AG09319 (cell line): ENCODE results near the gene SGO1.

ENCODE experiments used
- DNase-seq: peaks from one replicate; pipeline ENCODE4 v3.0.0-alpha.2; 2010; ENCODE audit warnings: low read depth; ENCODE audit errors: extremely low read depth
- TF ChIP-seq, protein P1 (sequence below): IDR thresholded peaks from 2 replicates; pipeline ENCODE4 v1.5.1; 2011; ENCODE audit warnings: low read depth, mild to moderate bottlenecking, inconsistent platforms, low read length, moderate library complexity

SGO1 gene

GRCh38 chr3:20154928-20155327 lies 31.1 kb downstream of the SGO1 start:
- no peak for DNase-seq
- TF ChIP-seq, protein P1, sequence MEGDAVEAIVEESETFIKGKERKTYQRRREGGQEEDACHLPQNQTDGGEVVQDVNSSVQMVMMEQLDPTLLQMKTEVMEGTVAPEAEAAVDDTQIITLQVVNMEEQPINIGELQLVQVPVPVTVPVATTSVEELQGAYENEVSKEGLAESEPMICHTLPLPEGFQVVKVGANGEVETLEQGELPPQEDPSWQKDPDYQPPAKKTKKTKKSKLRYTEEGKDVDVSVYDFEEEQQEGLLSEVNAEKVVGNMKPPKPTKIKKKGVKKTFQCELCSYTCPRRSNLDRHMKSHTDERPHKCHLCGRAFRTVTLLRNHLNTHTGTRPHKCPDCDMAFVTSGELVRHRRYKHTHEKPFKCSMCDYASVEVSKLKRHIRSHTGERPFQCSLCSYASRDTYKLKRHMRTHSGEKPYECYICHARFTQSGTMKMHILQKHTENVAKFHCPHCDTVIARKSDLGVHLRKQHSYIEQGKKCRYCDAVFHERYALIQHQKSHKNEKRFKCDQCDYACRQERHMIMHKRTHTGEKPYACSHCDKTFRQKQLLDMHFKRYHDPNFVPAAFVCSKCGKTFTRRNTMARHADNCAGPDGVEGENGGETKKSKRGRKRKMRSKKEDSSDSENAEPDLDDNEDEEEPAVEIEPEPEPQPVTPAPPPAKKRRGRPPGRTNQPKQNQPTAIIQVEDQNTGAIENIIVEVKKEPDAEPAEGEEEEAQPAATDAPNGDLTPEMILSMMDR: no peak

DNA sequence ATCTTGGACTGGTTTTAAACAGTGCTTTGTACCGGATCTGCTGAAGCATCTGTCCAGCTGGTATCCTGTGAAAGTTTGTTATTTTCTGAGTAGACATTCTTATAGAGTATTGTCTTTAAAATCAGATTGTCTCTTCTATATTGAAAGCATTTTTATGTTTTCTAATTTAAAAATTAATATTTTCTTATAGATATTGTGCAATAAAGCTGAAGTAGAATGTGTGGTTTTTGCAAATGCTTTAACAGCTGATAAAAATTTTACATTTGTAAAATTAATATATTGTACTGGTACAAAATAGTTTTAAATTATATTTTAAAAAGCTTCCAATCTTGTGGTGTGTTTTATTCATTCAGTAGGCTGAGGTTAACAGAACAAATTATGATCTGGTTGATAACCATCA lies 31.9 kb downstream of the SGO1 start:
- TF ChIP-seq, protein P1: no peak
- no peak for DNase-seq

DNA sequence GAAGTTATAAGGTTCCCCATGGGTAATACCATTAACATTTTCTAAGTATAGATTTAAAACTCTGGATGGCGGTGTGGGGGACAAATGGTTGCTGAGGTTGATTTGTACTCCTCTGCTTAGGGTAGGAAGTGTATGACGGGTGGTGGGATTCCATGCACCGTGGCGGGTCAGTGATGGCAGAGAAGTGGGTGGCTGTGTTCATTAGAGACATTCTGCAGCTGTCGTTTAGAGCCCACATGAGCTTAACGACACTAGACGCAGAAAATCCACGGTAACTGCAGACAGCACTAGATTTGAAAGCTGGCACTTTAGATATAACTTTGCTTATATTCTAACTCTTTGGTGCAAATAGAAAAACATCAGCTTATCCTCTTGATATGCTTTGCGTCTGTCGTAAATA lies 37.5 kb downstream of the SGO1 start:
- no peak for DNase-seq
- TF ChIP-seq, protein P1: no peak

- DNase-seq: no peak
- TF ChIP-seq, protein P1: no peak
These were observed 38.6 kb downstream of the SGO1 start for GRCh38 chr3:20147361-20147760.

DNA sequence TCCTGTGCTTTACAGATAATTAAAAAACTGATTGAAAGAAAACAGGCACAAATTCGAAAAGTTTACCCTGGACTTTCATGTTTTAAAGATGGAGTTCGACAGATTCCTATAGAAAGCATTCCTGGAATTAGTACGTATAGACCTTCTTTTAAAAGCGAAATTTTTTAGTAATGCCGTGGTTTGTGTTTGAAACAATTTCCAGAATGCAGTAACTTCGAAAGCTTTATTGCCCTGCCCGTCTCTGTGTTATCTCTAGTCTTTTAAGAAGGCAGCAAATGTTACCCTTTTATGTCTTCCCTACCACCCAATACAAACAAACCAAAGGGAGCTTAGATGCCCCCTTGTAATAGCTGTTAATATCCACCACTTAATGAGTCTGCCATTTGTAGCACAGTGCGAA lies 39.7 kb downstream of the SGO1 start:
- DNase-seq: no peak
- TF ChIP-seq, protein P1: no peak

GRCh38 chr3:20145874-20146273 lies 40.1 kb downstream of the SGO1 start:
- DNase-seq: no peak
- TF ChIP-seq, protein P1: no peak

DNA sequence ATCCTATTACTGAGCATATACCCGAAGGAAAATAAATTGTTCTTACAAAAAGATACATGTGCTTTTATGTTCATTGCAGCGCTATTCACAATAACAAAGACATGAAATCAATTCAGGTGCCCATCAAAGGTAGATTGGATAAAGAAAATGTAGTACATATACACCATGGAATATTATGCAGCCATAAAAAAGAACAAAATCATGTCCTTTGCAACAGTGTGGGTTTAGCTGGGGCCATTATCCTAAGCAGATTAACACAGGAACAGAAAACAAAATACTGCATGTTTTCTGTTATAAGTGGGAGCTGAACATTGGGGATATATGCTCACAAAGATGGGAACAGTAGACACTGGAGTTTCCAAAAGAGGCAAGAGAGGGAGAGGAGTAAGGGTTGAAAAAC lies 42.5 kb downstream of the SGO1 start:
- DNase-seq: no peak
- TF ChIP-seq, protein P1: no peak
